Large intestine (tissue), 3 donors: ENCODE results near the gene PAQR6. TPM values are rescaled to one million over a fixed set of nuclear protein-coding genes. Genes with fewer than 3 reads are reported as not detected.
"Not testable (repeated sequence)": the region's sequence is repeated elsewhere in the genome, so short reads cannot be mapped to it uniquely, and the experiment has no call there.

Experiments used
- DNase-seq, 2 donors: peaks; one replicate each; pipeline versions ENCODE4 v3.0.0 to v3.0.0-alpha.2; 2013
- H3K27ac ChIP-seq: one replicate; pipeline ENCODE4 v1.5.1; 2013; ENCODE audit warnings: low read length
- H3K27me3 ChIP-seq: 2 replicates; pipeline ENCODE4 v1.6.1; 2013; ENCODE audit warnings: low read length; ENCODE audit not compliant: control insufficient read depth, insufficient read depth
- H3K36me3 ChIP-seq: 2 replicates; pipeline ENCODE4 v1.6.1; 2013; ENCODE audit warnings: low read length; ENCODE audit not compliant: control insufficient read depth, insufficient read depth
- H3K4me1 ChIP-seq: one replicate; pipeline ENCODE4 v1.6.1; 2013; ENCODE audit warnings: low read length; ENCODE audit not compliant: control insufficient read depth, insufficient read depth
- H3K4me3 ChIP-seq: one replicate; pipeline ENCODE4 v1.5.1; 2013; ENCODE audit warnings: low read length
- H3K9me3 ChIP-seq: one replicate; pipeline ENCODE4 v1.6.1; 2013; ENCODE audit warnings: mild to moderate bottlenecking, low read depth, low read length, moderate library complexity; ENCODE audit not compliant: control insufficient read depth
- WGBS: methylation state at CpG from one replicate; pipeline ENCODE4 v1.1.5; 2013; ENCODE audit warnings: low lambda C conversion rate; ENCODE audit not compliant: insufficient coverage; 5-methylcytosine and 5-hydroxymethylcytosine counted together
- polyA plus RNA-seq: library from polyadenylated mRNA; unstranded; fragments of 120-200 nt; gene quantifications from one replicate; pipeline ENCODE4 v1.2.1, GENCODE V29; 2013

Gene PAQR6
- polyA plus RNA-seq, 1 donor: 12.9 TPM

- Histone ChIP-seq H3K9me3 (peaks cover 2% of the 10 kb centered on the region), H3K4me1 (no peaks in the 10 kb centered on the region), H3K27me3 (no peaks in the 10 kb centered on the region), H3K27ac (no peak overlapping the region), H3K4me3 (no peak overlapping the region), H3K36me3 (peaks cover 43% of the 10 kb centered on the region)
- no peak for DNase-seq
- no CpG with 5 or more reads among the region's 2 CpGs for WGBS
These were observed 30.0 kb downstream of the PAQR6 start for GRCh38 chr1:156217871-156218270.

GRCh38 chr1:156216361-156217086 lies 31.3 kb downstream of the PAQR6 start:
- H3K36me3 ChIP-seq: peaks cover 35% of the 10 kb centered on the region
- no CpG with 5 or more reads among the region's 55 CpGs for WGBS
- H3K27me3 ChIP-seq, H3K9me3 ChIP-seq, DNase-seq, H3K4me3 ChIP-seq, H3K4me1 ChIP-seq, H3K27ac ChIP-seq: not testable (repeated sequence)

- Histone ChIP-seq H3K4me3 (peak overlapping the region; percentile 71), H3K9me3 (peaks cover 2% of the 10 kb centered on the region), H3K27ac (peak overlapping the region; percentile 94), H3K27me3 (no peaks in the 10 kb centered on the region), H3K4me1 (peaks cover 9% of the 10 kb centered on the region), H3K36me3 (peaks cover 45% of the 10 kb centered on the region)
- WGBS: 85% methylated on average over 4 of the region's 16 CpGs
- DNase-seq: peak in 1 of 2 donors; percentile 27
These were observed 33.7 kb downstream of the PAQR6 start for GRCh38 chr1:156214024-156214748.

- Histone ChIP-seq H3K4me1 (peaks cover 9% of the 10 kb centered on the region), H3K36me3 (peaks cover 51% of the 10 kb centered on the region), H3K27ac (peak overlapping the region; percentile 94), H3K4me3 (peak overlapping the region; percentile 71), H3K27me3 (no peaks in the 10 kb centered on the region), H3K9me3 (peaks cover 2% of the 10 kb centered on the region)
- WGBS: 79% methylated on average over 3 of the region's 11 CpGs
- DNase-seq: no peak
These were observed 34.3 kb downstream of the PAQR6 start for GRCh38 chr1:156213644-156213966.

GRCh38 chr1:156212833-156213643 lies 34.8 kb downstream of the PAQR6 start, which contains the start of gene PMF1:
TSS of gene PMF1 (plus strand) at chr1:156213007. CDS start at chr1:156213016, 9 bp downstream.
- peaks cover 2% of the 10 kb centered on the region for H3K9me3 ChIP-seq
- H3K27me3 ChIP-seq: no peaks in the 10 kb centered on the region
- peaks cover 9% of the 10 kb centered on the region for H3K4me1 ChIP-seq
- no CpG with 5 or more reads among the region's 61 CpGs for WGBS
- H3K4me3 ChIP-seq: peak within 1 kb of the TSS; percentile 71
- peak; percentile 96 to 99 for DNase-seq
- H3K36me3 ChIP-seq: peaks cover 56% of the 10 kb centered on the region
- peak within 1 kb of the TSS; percentile 94 for H3K27ac ChIP-seq

GRCh38 chr1:156212130-156212529 lies 35.7 kb downstream of the PAQR6 start:
- DNase-seq: no peak
- H3K27ac ChIP-seq: peak overlapping the region; percentile 94
- peaks cover 2% of the 10 kb centered on the region for H3K9me3 ChIP-seq
- peaks cover 9% of the 10 kb centered on the region for H3K4me1 ChIP-seq
- peaks cover 59% of the 10 kb centered on the region for H3K36me3 ChIP-seq
- 90% methylated on average over 2 of the region's 9 CpGs for WGBS
- H3K4me3 ChIP-seq: peak overlapping the region; percentile 71
- no peaks in the 10 kb centered on the region for H3K27me3 ChIP-seq

- H3K27ac ChIP-seq: no peak overlapping the region
- no peaks in the 10 kb centered on the region for H3K27me3 ChIP-seq
- no peak for DNase-seq
- peaks cover 64% of the 10 kb centered on the region for H3K36me3 ChIP-seq
- H3K4me1 ChIP-seq: peaks cover 9% of the 10 kb centered on the region
- H3K4me3 ChIP-seq: no peak overlapping the region
- WGBS: no CpG with 5 or more reads among the region's 3 CpGs
- no peaks in the 10 kb centered on the region for H3K9me3 ChIP-seq
These were observed 36.6 kb downstream of the PAQR6 start for GRCh38 chr1:156211243-156211642.

GRCh38 chr1:156204686-156205085 lies 43.2 kb downstream of the PAQR6 start:
- WGBS: no CpG with 5 or more reads among the region's 3 CpGs
- no peak overlapping the region for H3K4me3 ChIP-seq
- H3K36me3 ChIP-seq: peaks cover 62% of the 10 kb centered on the region

GRCh38 chr1:156203331-156203730 lies 44.5 kb downstream of the PAQR6 start:
- peaks cover 18% of the 10 kb centered on the region for H3K4me1 ChIP-seq
- H3K36me3 ChIP-seq: peaks cover 50% of the 10 kb centered on the region
- H3K27me3 ChIP-seq: no peaks in the 10 kb centered on the region
- H3K4me3 ChIP-seq: no peak overlapping the region
- H3K27ac ChIP-seq: no peak overlapping the region
- no peaks in the 10 kb centered on the region for H3K9me3 ChIP-seq
- DNase-seq: no peak

More at GRCh38 chr1:156204686-156205085, 43.2 kb downstream of the PAQR6 start:
- no peaks in the 10 kb centered on the region for H3K9me3 ChIP-seq
- peaks cover 10% of the 10 kb centered on the region for H3K4me1 ChIP-seq
- H3K27ac ChIP-seq: no peak overlapping the region
- DNase-seq: no peak
- no peaks in the 10 kb centered on the region for H3K27me3 ChIP-seq

- Histone ChIP-seq H3K4me1 (peaks cover 47% of the 10 kb centered on the region), H3K27ac (no peak overlapping the region), H3K27me3 (no peaks in the 10 kb centered on the region), H3K4me3 (no peak overlapping the region), H3K36me3 (peaks cover 40% of the 10 kb centered on the region), H3K9me3 (no peaks in the 10 kb centered on the region)
- DNase-seq: no peak
- 100% methylated on average over 1 of the region's 8 CpGs for WGBS
These were observed 47.8 kb downstream of the PAQR6 start for GRCh38 chr1:156200044-156200443.
